ENCODE results near the gene ACP5. TPM values are rescaled to one million over a fixed set of nuclear protein-coding genes. Genes with fewer than 3 reads are reported as not detected.
"Not testable (repeated sequence)": the region's sequence is repeated elsewhere in the genome, so short reads cannot be mapped to it uniquely, and the experiment has no call there.

The ACP5 gene
- 0.26 and 0.38 TPM in 2 replicates for total RNA-seq

DNA sequence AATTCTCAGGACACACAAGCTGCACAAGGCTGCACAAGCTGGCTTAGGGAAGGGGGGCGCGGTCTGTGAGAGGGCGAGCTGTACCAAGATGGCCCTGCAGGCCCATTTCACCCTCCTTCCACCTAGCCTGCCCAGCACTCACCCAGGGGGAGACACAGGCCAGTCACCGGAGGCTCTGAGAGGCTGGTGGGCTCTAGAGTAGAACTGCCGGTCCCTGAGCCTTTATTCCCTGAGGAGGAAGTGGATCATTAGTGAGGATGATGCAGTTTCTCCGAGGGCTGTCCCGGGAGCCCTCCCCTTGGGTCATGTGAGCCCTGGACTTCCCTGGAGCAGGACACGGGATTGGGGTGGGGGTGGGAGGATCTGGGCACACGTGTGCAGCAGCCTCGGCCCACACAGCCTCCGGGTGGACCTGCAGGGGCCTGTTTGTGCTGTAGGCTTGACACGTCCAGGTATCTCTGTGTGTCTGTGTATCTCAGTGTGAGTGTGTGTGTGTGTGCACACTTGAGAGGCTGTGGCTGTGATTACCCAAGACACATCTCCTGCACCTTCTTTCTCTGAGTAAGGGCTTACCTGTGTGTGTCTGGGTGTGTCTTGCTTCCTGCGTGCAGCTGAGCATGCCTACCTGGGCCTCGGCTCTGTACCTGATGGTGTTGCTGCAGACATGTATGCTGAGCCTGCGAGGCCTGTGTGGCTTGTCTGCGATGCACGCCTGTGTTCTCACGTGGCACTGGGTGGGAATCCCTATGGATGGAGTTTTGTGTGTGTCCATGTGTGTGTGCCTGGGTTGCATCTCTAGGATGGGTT lies at the start of gene ACP5:
ACP5 (minus strand) TSS at position 195 of the 807 bp plus-strand sequence. CDS start 328 bp downstream, outside the sequence.
- no peak for DNase-seq (ENCODE audit: low read depth in 2 of 2)

- no peak for DNase-seq (ENCODE audit: low read depth in 2 of 2)
These were observed 48.8 kb upstream of the ACP5 start for GRCh38 chr19:11626252-11626651.

DNA sequence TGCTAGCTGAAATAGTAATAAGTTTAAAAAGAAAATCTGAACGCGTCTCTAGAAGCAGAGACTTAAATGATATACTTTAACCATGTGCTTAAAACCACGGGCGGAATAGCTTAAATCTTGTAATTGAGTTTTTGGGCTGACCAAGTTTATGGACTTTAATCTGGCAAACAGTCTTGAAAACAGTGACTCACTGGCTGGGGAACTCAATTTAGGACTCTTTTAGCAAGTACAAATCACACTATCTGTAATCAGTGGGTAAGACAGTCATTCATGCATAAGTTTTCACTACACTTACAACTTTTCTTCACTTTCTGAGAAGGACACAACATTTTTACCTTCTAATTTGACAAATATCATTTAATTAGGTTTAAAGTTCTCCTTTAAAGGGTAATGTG lies 46.6 kb upstream of the ACP5 start:
- DNase-seq (ENCODE audit: low read depth in 2 of 2), result no peak

- not testable (repeated sequence) for DNase-seq (ENCODE audit: low read depth in 2 of 2)
These were observed 45.0 kb upstream of the ACP5 start for GRCh38 chr19:11622401-11622800.

- no peak for DNase-seq (ENCODE audit: low read depth in 2 of 2)
These were observed 43.1 kb upstream of the ACP5 start for GRCh38 chr19:11620553-11620952.

DNA sequence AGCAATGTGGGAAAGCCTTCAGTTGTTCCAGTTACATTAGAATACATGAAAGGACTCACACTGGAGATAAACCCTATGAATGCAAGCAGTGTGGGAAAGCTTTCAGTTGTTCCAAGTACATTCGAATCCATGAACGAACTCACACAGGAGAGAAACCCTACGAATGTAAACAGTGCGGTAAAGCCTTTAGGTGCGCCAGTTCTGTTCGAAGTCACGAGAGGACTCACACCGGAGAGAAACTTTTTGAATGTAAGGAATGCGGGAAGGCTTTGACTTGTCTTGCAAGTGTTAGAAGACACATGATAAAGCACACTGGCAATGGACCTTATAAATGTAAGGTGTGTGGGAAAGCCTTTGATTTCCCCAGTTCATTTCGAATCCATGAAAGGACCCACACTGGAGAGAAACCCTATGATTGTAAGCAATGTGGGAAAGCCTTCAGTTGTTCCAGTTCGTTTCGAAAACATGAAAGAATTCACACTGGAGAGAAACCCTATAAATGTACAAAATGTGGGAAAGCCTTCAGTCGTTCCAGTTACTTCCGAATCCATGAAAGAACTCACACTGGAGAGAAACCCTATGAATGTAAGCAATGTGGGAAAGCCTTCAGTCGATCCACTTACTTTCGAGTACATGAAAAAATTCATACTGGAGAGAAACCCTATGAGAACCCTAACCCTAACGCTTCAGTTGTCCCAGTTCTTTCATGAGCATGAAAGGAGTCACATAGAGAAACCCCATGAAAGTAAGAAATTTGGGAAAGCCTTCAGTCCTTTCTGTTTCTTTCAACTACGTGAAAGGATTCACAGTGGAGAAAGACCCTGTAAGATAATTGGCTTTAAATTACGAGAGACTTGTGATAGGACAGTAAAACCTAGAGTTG lies 40.0 kb upstream of the ACP5 start:
- no peak for DNase-seq (ENCODE audit: low read depth in 2 of 2)

- no peak for DNase-seq (ENCODE audit: low read depth in 2 of 2)
These were observed 35.5 kb upstream of the ACP5 start for GRCh38 chr19:11612816-11613511.

DNA sequence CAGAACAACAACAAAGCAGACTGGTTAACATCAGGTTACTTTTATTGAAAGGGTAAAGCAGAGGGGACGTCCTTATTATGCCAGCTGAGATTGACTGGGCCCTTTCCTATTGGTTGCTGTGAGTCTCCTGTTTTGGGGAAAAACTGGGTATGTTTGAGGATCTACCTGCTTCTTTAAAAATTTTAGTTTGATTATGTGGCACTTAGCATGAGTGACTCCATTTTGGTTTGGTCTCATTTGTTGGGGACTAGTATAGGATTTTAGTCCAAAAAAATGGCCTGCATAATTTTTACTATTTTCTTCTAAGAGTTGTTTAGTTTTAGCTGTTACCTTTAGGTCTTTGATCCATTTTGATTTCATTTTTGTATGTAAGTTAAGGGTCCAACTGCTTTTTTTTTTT lies 34.3 kb upstream of the ACP5 start:
- no peak for DNase-seq (ENCODE audit: low read depth in 2 of 2)

DNA sequence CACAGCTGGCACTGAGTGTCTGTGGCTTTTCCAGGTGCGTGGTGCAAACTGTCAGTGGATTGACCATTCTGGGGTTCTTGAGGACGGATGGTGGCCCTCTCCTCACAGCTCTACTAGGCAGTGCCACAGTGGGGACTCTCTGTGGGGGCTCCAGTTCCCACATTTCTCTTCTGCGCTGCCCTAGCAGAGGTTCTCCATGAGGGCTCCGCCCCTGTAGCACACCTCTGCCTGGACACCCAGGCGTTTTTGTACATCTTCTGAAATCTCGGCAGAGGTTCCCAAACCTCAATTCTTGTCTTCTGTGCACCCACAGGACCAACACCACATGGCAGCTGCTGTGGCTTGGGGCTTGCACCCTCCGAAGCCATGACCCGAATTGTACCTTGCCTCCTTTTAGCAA lies 29.0 kb upstream of the ACP5 start:
- no peak for DNase-seq (ENCODE audit: low read depth in 2 of 2)

DNA sequence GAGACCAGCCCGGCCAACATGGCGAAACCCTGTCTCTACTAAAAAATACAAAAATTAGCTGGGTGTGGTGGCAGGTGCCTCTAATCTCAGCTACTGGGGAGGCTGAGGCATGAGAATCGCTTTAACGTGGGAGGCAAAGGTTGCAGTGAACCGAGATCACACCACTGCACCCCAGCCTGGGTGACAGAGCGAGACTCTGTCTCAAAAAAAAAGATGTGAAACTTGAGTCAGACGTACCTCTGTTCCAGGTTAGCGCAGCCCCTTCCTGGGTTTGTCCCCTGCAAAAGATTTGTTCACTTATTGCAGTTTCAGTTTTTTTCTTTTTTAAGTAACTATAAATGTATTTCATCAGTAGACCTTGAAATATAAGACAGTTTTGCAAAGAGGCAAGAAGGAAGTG lies 22.3 kb upstream of the ACP5 start:
- not testable (repeated sequence) for DNase-seq (ENCODE audit: low read depth in 2 of 2)

DNA sequence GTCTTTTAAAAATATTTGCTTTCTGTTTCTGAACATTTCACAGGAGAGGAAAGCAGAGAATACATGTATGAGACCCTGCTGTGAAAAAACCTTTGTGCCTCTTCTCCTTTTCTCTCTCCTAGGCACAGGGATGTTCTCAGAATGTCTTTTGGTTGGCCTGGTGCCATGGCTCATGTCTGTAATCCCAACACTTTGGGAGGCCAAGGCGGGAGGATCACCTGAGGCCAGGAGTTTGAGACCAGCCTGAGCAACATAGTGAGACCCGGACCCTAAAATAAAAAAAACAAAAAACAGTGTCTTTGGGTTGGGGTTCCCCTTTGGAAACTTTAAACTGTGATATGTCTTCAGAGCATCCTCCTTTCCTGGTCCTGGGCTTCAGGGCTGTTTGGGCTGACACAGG lies 21.3 kb upstream of the ACP5 start:
- DNase-seq (ENCODE audit: low read depth in 2 of 2), result no peak

DNA sequence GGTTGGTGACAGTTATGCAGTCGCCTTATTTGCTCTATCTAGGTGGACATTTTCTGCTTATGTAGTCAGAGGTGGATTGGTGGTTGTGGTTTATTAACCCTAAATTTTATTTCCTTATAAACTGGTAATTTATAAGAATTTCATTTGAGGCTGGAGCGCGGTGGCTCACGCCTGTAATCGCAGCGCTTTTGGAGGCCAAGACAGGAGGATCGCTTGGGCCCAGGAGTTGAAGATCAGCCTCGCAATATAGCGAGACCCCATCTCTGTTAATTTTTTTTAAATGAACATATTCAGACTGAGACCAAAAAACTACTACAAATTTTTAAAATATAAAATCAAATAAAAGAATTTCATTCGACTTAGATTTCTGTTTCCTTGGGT lies 20.6 kb upstream of the ACP5 start:
- DNase-seq (ENCODE audit: low read depth in 2 of 2), result no peak

DNA sequence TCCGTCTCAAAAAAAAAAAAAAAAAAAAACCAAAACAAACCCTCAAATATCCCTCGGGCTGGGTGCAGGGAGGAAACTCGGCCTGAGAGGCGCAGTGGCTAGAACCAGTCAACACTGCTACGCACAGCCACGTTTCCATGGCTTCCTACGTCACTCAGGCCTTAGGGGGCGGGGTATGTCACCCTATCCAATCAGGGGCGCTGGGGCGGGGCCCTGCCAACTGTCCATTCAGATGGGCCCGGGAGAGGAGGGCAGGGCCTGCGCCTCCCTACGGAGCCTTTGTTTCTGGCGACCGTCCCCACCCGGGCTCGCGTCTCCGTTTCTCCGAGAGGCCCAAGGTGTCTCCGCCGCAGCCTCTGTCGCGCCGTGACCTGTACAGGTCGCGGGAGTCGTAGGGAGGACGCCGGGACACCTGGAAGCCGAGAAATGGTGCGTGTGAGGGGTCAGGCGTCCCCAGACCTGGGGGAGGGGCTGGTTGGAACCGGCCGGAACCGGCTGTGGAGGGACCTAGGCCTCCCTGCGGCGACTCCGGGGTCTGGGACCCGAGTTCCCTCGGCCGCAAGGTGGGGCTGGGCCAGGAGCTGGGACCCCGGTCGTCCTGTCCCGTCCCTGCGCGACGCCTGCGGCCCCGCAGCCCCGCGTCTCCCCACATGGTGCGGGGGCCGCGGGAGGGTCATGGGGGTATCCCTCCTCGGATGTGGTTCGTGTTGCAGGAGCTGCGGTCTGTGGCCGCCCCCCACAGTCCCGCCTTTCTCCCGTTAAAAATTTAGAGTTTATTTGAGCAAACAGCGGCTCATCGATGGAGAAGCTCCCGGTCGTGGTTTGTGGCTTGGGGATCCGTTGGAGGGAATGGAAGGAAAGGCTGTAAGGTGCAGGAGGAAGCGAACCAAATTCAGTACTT lies 20.0 kb upstream of the ACP5 start, which contains the start of gene ZNF627:
ZNF627 (plus strand) TSS at position 282 of the 901 bp plus-strand sequence; CDS start at position 427, 145 bp downstream.
- peak; percentile 96 to 99 for DNase-seq (ENCODE audit: low read depth in 2 of 2)

- DNase-seq (ENCODE audit: low read depth in 2 of 2), result no peak
These were observed 18.7 kb upstream of the ACP5 start for GRCh38 chr19:11596156-11596555.

- DNase-seq (ENCODE audit: low read depth in 2 of 2), result no peak
These were observed 16.6 kb upstream of the ACP5 start for GRCh38 chr19:11594084-11594483.

GRCh38 chr19:11587975-11588631 lies 10.7 kb upstream of the ACP5 start:
- DNase-seq (ENCODE audit: low read depth in 2 of 2), result no peak

DNA sequence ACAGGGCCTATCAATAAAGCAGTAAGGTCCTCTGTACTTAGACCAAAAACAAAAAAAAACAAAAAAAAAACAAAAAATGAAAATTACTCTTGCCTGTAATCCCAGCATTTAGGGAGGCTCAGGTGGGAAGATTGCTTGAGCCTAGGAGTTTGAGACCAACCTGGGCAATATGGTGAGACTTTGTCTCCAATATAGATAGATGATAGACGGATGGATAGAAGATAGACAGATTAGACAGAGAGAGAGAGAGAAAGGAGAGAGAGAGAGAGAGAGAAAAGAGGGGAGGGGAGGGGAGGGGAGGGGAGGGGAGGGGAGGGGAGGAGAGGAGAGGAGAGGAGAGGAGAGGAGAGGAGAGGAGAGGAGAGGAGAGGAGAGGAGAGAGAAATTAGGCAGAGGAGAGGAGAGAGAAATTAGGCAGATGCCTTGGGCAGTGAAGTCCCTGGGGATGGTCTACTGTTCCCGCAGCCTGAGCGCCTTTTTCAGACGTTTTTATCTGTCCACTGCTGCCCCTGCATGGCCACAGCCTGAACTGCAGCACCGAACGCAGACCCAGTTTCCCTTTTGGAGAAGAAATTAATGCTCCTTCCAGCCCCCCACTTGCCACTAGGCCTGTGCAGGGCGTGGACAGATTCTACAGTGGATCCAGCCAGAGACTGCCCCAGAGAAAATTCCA lies 10.0 kb upstream of the ACP5 start:
- DNase-seq (ENCODE audit: low read depth in 2 of 2), result peak; percentile 24 to 63

DNA sequence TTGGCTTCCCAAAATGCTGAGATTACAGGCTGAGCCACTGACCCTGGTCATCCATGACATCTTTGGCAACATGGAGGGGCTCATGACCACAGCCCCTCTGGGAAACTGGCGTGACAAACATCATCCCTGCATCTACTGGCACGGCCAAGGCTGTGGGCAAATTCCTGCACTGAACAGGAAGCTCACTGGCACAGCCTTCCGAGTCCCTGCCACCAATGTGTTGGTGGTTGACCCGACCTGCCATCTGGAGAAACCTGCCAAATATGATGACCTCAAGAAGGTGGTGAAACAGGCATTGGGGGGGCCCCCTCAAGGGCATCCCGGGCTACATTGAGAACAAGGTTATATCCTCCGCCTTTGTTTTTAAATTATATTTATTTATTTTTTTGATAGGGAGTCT lies 8.9 kb upstream of the ACP5 start:
- no peak for DNase-seq (ENCODE audit: low read depth in 2 of 2)

DNA sequence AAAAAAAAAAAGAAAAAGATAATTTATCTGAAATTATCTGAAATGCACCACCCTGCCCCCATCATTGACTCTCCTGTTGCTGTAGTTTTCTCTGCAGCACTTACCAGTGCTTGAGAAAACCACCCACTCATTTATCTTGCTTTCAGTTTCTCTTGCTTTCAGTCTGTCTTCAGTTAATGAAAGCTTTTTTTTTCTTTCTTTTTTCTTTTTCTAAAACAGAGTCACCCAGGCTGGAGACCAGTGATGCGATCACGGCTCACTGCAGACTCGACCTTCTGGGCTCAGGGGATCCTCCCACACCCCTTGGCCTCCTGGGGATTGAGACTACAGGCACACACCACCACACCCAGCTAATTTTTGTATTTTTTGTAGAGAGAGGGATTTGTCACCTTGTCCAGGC lies 4.3 kb upstream of the ACP5 start:
- DNase-seq (ENCODE audit: low read depth in 2 of 2), result no peak

GRCh38 chr19:11580116-11580515 lies 2.7 kb upstream of the ACP5 start:
- DNase-seq (ENCODE audit: low read depth in 2 of 2), result no peak

Data from dermis microvascular lymphatic vessel endothelial cell (primary cell).